Measurements from ENCODE around the gene MTM1. TPM values are rescaled to one million over a fixed set of nuclear protein-coding genes. Genes with fewer than 3 reads are reported as not detected.

MTM1 gene
- total and polyA plus RNA-seq, 9 of the 15 experiments (the other 6 are each of a cell fraction or from before 2014, with no cell fraction given), result 5.6 to 13.3 (median 9.5) TPM

GRCh38 chrX:150690126-150690525 is 121.7 kb downstream of the MTM1 start:
- FAIRE-seq (no peak), DNase-seq (ENCODE audit: extremely low read depth in 1 of 4, low spot score in 3 of 4) (no peak), ATAC-seq (no peak)
- TF ChIP-seq STAG1 (CRISPR knock-in tag; IDR thresholded peaks at IDR 0.05; ENCODE audit: borderline replicate concordance) (no peak), PYGO2 (tag; IDR thresholded peaks at IDR 0.05) (no peak), CBX3 (IDR thresholded peaks at IDR 0.05; ENCODE audit: borderline replicate concordance in 1 of 2, low read length in 2 of 2) (no peak), ATF1 (CRISPR knock-in tag; IDR thresholded peaks at IDR 0.05) (no peak), ATF1 (tag; IDR thresholded peaks at IDR 0.05) (no peak), CHD1 (IDR thresholded peaks at IDR 0.05; ENCODE audit: low read length) (no peak), TAL1 (IDR thresholded peaks at IDR 0.05) (no peak), DNMT1 (IDR thresholded peaks at IDR 0.05) (no peak), POLR2AphosphoS2 (IDR thresholded peaks at IDR 0.05; ENCODE audit: low read length) (no peak), DACH1 (IDR thresholded peaks at IDR 0.05; ENCODE audit: partially characterized antibody) (no peak), ZNF699 (CRISPR knock-in tag; IDR thresholded peaks at IDR 0.05; ENCODE audit: insufficient replicate concordance) (no peak)
- H3K4me3 ChIP-seq, result no peak overlapping the region
- CTCF ChIA-PET (ENCODE audit: low intra/inter-chr PET ratio), result no interaction called here
- H3K9me3 ChIP-seq (replicated peaks; ENCODE audit: control insufficient read depth, insufficient read depth, low read depth, low read length), result no peaks in the 10 kb centered on the region; the same call in 1 of the 2 replicates
- H3K27me3 ChIP-seq (ENCODE audit: control insufficient read depth in 2 of 2, insufficient read depth in 2 of 2, low read length in 2 of 2), result no peaks in the 10 kb centered on the region
- BruUV-seq (replicated peaks), result no TSS peak
- H3K27ac ChIP-seq (ENCODE audit: extremely low read depth, low read depth, low read length), result no peak overlapping the region
- POLR2A ChIA-PET, result no interaction called here
- intact Hi-C loops (cut with micrococcal nuclease) (loop anchor here (10.0 kb wide), 1 partner anchor 805 kb away; the partner anchor contains the start of gene MAGEA8), in situ Hi-C loops (cut with MboI) (no loop called here)
- H2AFZ ChIP-seq (ENCODE audit: low read depth, low read length), result no peak overlapping the region
- 0 out of 2 replicates have a peak, but pooled peaks cover 3% of the 10 kb centered on the region for H4K20me1 ChIP-seq (replicated peaks; ENCODE audit: control insufficient read depth, insufficient read depth, low read length)
- H3K4me2 ChIP-seq (ENCODE audit: insufficient read depth, low read length), result no peak overlapping the region
- no peaks in the 10 kb centered on the region for H3K9me1 ChIP-seq (ENCODE audit: control insufficient read depth, insufficient read depth, low read length)
- H3K9ac ChIP-seq (ENCODE audit: insufficient read depth in 1 of 2, low read depth in 2 of 2, low read length in 2 of 2), result no peak overlapping the region
- H3K36me3 ChIP-seq (ENCODE audit: control insufficient read depth, insufficient read depth, low read length), result no peaks in the 10 kb centered on the region
- peaks cover 7 to 12% of the 10 kb centered on the region in 2 experiments; a peak in 4 of 5 replicates for H3K4me1 ChIP-seq (replicated peaks in 1 of 2; ENCODE audit: control insufficient read depth in 2 of 2, insufficient read depth in 2 of 2, low read length in 2 of 2)
- peaks cover 17% of the 10 kb centered on the region for H3K79me2 ChIP-seq (ENCODE audit: control insufficient read depth, insufficient read depth, low read length)
